Tibial nerve (tissue), 4 donors: ENCODE results near the gene GALNT18. TPM values are rescaled to one million over a fixed set of nuclear protein-coding genes. Genes with fewer than 3 reads are reported as not detected.

ENCODE experiments used
- DNase-seq, 2 donors: peaks; one replicate each; pipeline ENCODE4 v3.0.0-alpha.2; 2019; ENCODE audit warnings: low spot score in 2 of 2
- H3K27ac ChIP-seq, 4 donors: fragments of 200-600 bp; sonication (generic) in 3 of 4; one replicate each; pipeline ENCODE4 v1.5.1; 2017 to 2019; ENCODE audit warnings: mild to moderate bottlenecking in 1 of 4
- H3K27me3 ChIP-seq, 2 donors: fragments of 200-600 bp; sonication (generic) in 1 of 2; one replicate each; pipeline versions ENCODE4 v1.5.1 to v1.6.0; 2017 to 2019
- H3K36me3 ChIP-seq, 3 donors: fragments of 200-600 bp; sonication (generic); one replicate each; pipeline ENCODE4 v1.5.1; 2018 to 2019
- H3K4me1 ChIP-seq, 4 donors: fragments of 200-600 bp; sonication (generic) in 3 of 4; one replicate each; pipeline ENCODE4 v1.5.1; 2017 to 2019
- H3K4me3 ChIP-seq, 4 donors: fragments of 200-600 bp; sonication (generic) in 3 of 4; one replicate each; pipeline ENCODE4 v1.5.1; 2017 to 2019; ENCODE audit warnings: mild to moderate bottlenecking in 1 of 4, moderate library complexity in 1 of 4
- H3K9me3 ChIP-seq, 4 donors: fragments of 200-600 bp; sonication (generic) in 3 of 4; one replicate each; pipeline ENCODE4 v1.5.1; 2017 to 2019
- CTCF ChIP-seq, 5 experiments: fragments of 200-600 bp in 3 of 5; fragments of 450-650 bp in 2 of 5; sonication (generic) in 3 of 5; IDR thresholded peaks; one replicate each; pipeline ENCODE4 v1.5.1; 2016 to 2019; ENCODE audit warnings: antibody characterized with exemption in 5 of 5, mild to moderate bottlenecking in 3 of 5, moderate library complexity in 2 of 5
- EP300 ChIP-seq, 2 donors: sonication (generic); formaldehyde crosslinking; IDR thresholded peaks; one replicate each; pipeline ENCODE4 v1.6.1; 2017; ENCODE audit warnings: antibody characterized with exemption in 2 of 2, mild to moderate bottlenecking in 1 of 2
- POLR2A ChIP-seq, 2 donors: fragments of 450-650 bp; IDR thresholded peaks; one replicate each; pipeline ENCODE4 v1.6.1; 2017; ENCODE audit warnings: antibody characterized with exemption in 2 of 2, mild to moderate bottlenecking in 2 of 2, moderate library complexity in 2 of 2
- WGBS, 2 donors: methylation state at CpG; one replicate each; pipeline ENCODE4 v1.1.5; 2018; 5-methylcytosine and 5-hydroxymethylcytosine counted together
- total RNA-seq, 4 donors: library from RNA; depleted of rRNA; stranded (reverse); fragments of >200 nt; gene quantifications; one replicate each; pipeline ENCODE4 v1.1.0, GENCODE V29; 2016

The GALNT18 gene
- total RNA-seq, 4 donors from 2014 or later, result 11.3 to 32.4 (median 23.9) TPM

GRCh38 chr11:11312738-11313137, 309.1 kb downstream of the GALNT18 start:
- Histone ChIP-seq H3K36me3 (peaks cover 0 to 4% (median 0%) of the 10 kb centered on the region in 3 donors), H3K4me3 (no peak overlapping the region), H3K27me3 (no peaks in the 10 kb centered on the region), H3K9me3 (no peaks in the 10 kb centered on the region), H3K27ac (no peak overlapping the region), H3K4me1 (peaks cover 0 to 10% (median 0%) of the 10 kb centered on the region in 4 donors)
- 89 to 94% methylated on average over 1 of the region's 1 CpG for WGBS, 2 donors
- TF ChIP-seq EP300 (IDR thresholded peaks at IDR 0.05) (no peak), CTCF (IDR thresholded peaks at IDR 0.05) (no peak), POLR2A (IDR thresholded peaks at IDR 0.05) (no peak)
- no peak for DNase-seq

- no peak overlapping the region for H3K4me3 ChIP-seq
- H3K27me3 ChIP-seq, result no peaks in the 10 kb centered on the region
- TF ChIP-seq CTCF (IDR thresholded peaks at IDR 0.05) (no peak), EP300 (IDR thresholded peaks at IDR 0.05) (no peak), POLR2A (IDR thresholded peaks at IDR 0.05) (no peak)
- H3K36me3 ChIP-seq, result peaks cover 0 to 4% (median 0%) of the 10 kb centered on the region in 3 donors
- no peak overlapping the region for H3K27ac ChIP-seq
- peaks cover 0 to 10% (median 0%) of the 10 kb centered on the region in 4 donors for H3K4me1 ChIP-seq
- WGBS, 2 donors, result 64 to 82% methylated on average over 3 of the region's 3 CpGs
- no peak for DNase-seq
- no peaks in the 10 kb centered on the region for H3K9me3 ChIP-seq
These were observed 310.6 kb downstream of the GALNT18 start for GRCh38 chr11:11311169-11311568.

GRCh38 chr11:11309906-11310305, 311.9 kb downstream of the GALNT18 start:
- WGBS, 2 donors, result 92 to 96% methylated on average over 2 of the region's 2 CpGs
- Histone ChIP-seq H3K27me3 (no peaks in the 10 kb centered on the region), H3K9me3 (no peaks in the 10 kb centered on the region), H3K4me1 (peaks cover 0 to 10% (median 0%) of the 10 kb centered on the region in 4 donors), H3K4me3 (no peak overlapping the region), H3K36me3 (peaks cover 0 to 4% (median 0%) of the 10 kb centered on the region in 3 donors), H3K27ac (no peak overlapping the region)
- no peak for DNase-seq
- TF ChIP-seq EP300 (IDR thresholded peaks at IDR 0.05) (no peak), CTCF (IDR thresholded peaks at IDR 0.05) (no peak), POLR2A (IDR thresholded peaks at IDR 0.05) (no peak)

- DNase-seq, result no peak
- H3K9me3 ChIP-seq, result no peaks in the 10 kb centered on the region
- TF ChIP-seq POLR2A (IDR thresholded peaks at IDR 0.05) (no peak), CTCF (IDR thresholded peaks at IDR 0.05) (no peak), EP300 (IDR thresholded peaks at IDR 0.05) (no peak)
- H3K4me3 ChIP-seq, result no peak overlapping the region
- H3K27me3 ChIP-seq, result no peaks in the 10 kb centered on the region
- WGBS, 2 donors, result 87 to 89% methylated on average over 1 of the region's 1 CpG
- no peaks in the 10 kb centered on the region for H3K4me1 ChIP-seq
- peaks cover 0 to 12% (median 0%) of the 10 kb centered on the region in 3 donors for H3K36me3 ChIP-seq
- H3K27ac ChIP-seq, result no peak overlapping the region
These were observed 313.6 kb downstream of the GALNT18 start for GRCh38 chr11:11308249-11308648.

GRCh38 chr11:11306855-11307254, 314.9 kb downstream of the GALNT18 start:
- 80 to 89% methylated on average over 2 of the region's 2 CpGs for WGBS, 2 donors
- DNase-seq, result no peak
- Histone ChIP-seq H3K36me3 (peaks cover 0 to 18% (median 0%) of the 10 kb centered on the region in 3 donors), H3K9me3 (no peaks in the 10 kb centered on the region), H3K4me1 (no peaks in the 10 kb centered on the region), H3K27ac (no peak overlapping the region), H3K27me3 (no peaks in the 10 kb centered on the region), H3K4me3 (no peak overlapping the region)
- TF ChIP-seq EP300 (IDR thresholded peaks at IDR 0.05), result no peak
- no peak for TF ChIP-seq CTCF (IDR thresholded peaks at IDR 0.05)
- TF ChIP-seq POLR2A (IDR thresholded peaks at IDR 0.05), result no peak
